Panc1 (cell line): ENCODE data around the gene TMEM88. TPM values are rescaled to one million over a fixed set of nuclear protein-coding genes. Genes with fewer than 3 reads are reported as not detected.
A peak's percentile ranks its signal among the peaks of the same experiment; 100 is the strongest.

Source experiments
- ATAC-seq: fragments of 200-7000 bp; cut with Tn5 transposase; 2 replicates; pipeline ENCODE4 v1.9.1; 2020; ENCODE audit warnings: mild to moderate bottlenecking, moderate library complexity
- BruUV-seq: library from RNA; stranded (reverse); fragments of 400-500 nt; replicated peaks from 2 replicates; lab custom pipeline; 2021; lab: Mats Ljungman, UMichigan
- CTCF ChIA-PET: fragments of 300-600 bp; sonication (Branson Sonifier 250); formaldehyde crosslinking; loops from one replicate; lab custom pipeline; 2022; ENCODE audit warnings: antibody characterized with exemption; lab: Charles Lee
- POLR2A ChIA-PET: fragments of 300-600 bp; sonication (Branson Sonifier 250); formaldehyde crosslinking; loops from one replicate; lab custom pipeline; 2022; ENCODE audit warnings: antibody characterized with exemption; lab: Charles Lee
- DNase-seq: peaks from one replicate; pipeline ENCODE4 v3.0.0-alpha.2; 2010; ENCODE audit warnings: low read depth, low spot score
- H3K27ac ChIP-seq: 2 replicates; pipeline ENCODE4 v1.5.1; 2011; ENCODE audit warnings: mild to moderate bottlenecking, low read length, inconsistent platforms
- H3K27me3 ChIP-seq: fragments of 200-500 bp; sonication (Bioruptor generic); 2 replicates; pipeline ENCODE4 v1.6.0; 2014; ENCODE audit warnings: low read length, inconsistent platforms; ENCODE audit not compliant: control insufficient read depth, insufficient read depth
- H3K36me3 ChIP-seq: fragments of 200-500 bp; sonication (Bioruptor generic); 2 replicates; pipeline ENCODE4 v1.5.1; 2014; ENCODE audit warnings: inconsistent platforms, mild to moderate bottlenecking, low read length, moderate library complexity; ENCODE audit not compliant: control insufficient read depth, insufficient read depth
- H3K4me1 ChIP-seq: 2 replicates; pipeline ENCODE4 v1.5.1; 2011; ENCODE audit warnings: inconsistent platforms, mild to moderate bottlenecking, low read length, moderate library complexity; ENCODE audit not compliant: control insufficient read depth, insufficient read depth
- H3K4me3 ChIP-seq, 2 experiments: 2 replicates each; pipeline ENCODE4 v1.5.1; 2011 to 2012; ENCODE audit warnings: low read depth in 2 of 2, low read length in 2 of 2, mild to moderate bottlenecking in 2 of 2, inconsistent platforms in 1 of 2, moderate library complexity in 1 of 2
- H3K9me3 ChIP-seq: fragments of 200-500 bp; sonication (Bioruptor generic); 2 replicates; pipeline ENCODE4 v1.5.1; 2014; ENCODE audit warnings: low read depth, mild to moderate bottlenecking, inconsistent platforms, low read length, moderate library complexity; ENCODE audit not compliant: control insufficient read depth, insufficient read depth
- CTCF ChIP-seq: fragments of 450-650 bp; IDR thresholded peaks from 2 replicates; pipeline ENCODE4 v1.5.1; 2017; ENCODE audit warnings: mild to moderate bottlenecking
- POLR2AphosphoS5 ChIP-seq: IDR thresholded peaks from 2 replicates; pipeline ENCODE4 v1.6.1; 2012; ENCODE audit warnings: mild to moderate bottlenecking, low read depth, low read length, moderate library complexity
- REST ChIP-seq, 2 experiments: IDR thresholded peaks; 2 replicates each; pipeline ENCODE4 v1.6.1; 2011 to 2012; ENCODE audit warnings: low read depth in 2 of 2, control low read depth in 1 of 2, low read length in 1 of 2, mild to moderate bottlenecking in 1 of 2, moderate library complexity in 1 of 2; ENCODE audit not compliant: insufficient read depth in 1 of 2
- SIN3A ChIP-seq: IDR thresholded peaks from 2 replicates; pipeline ENCODE4 v1.6.1; 2012; ENCODE audit warnings: low read depth, mild to moderate bottlenecking, low read length, moderate library complexity, borderline replicate concordance; ENCODE audit not compliant: insufficient read depth
- TCF7L2 ChIP-seq: IDR thresholded peaks from 2 replicates; pipeline ENCODE4 v1.6.1; 2011; ENCODE audit warnings: mild to moderate bottlenecking, low read depth, low read length, inconsistent platforms
- in situ Hi-C: cut with HindIII; loops from 2 replicates; pipeline ENCODE4 v1.10.0; 2016; ENCODE audit warnings: low sequenced_read_pairs, low pct_unique_long_range_greater_than_20kb
- intact Hi-C: fragments of 100-400 bp; cut with micrococcal nuclease; formaldehyde crosslinking; loops from one replicate; pipeline ENCODE4 v1.10.0; 2022; ENCODE audit not compliant: unreplicated experiment
- total RNA-seq: library from RNA; stranded (reverse); gene quantifications from one replicate; pipeline ENCODE4 v1.2.1, GENCODE V29; 2021; ENCODE audit not compliant: unreplicated experiment

The TMEM88 gene
- total RNA-seq, 1 experiment from 2014 or later: 1.6 TPM

- in situ Hi-C loops: no loop called here
- DNase-seq (no peak), ATAC-seq (no peak)
- Histone ChIP-seq H3K4me1 (peaks cover 42% of the 10 kb centered on the region), H3K27ac (peak overlapping the region; percentile 85), H3K27me3 (no peaks in the 10 kb centered on the region), H3K9me3 (no peaks in the 10 kb centered on the region), H3K36me3 (no peaks in the 10 kb centered on the region; the same call in 1 of the 2 replicates), H3K4me3 (peak overlapping the region; percentile 66 to 83)
- TF ChIP-seq SIN3A: no peak
- no peak for TF ChIP-seq REST (IDR thresholded peaks at IDR 0.05; ENCODE audit: insufficient read depth in 1 of 2, low read depth in 2 of 2, low read length in 1 of 2)
- no peak for TF ChIP-seq CTCF
- TF ChIP-seq POLR2AphosphoS5: no peak
- TF ChIP-seq TCF7L2: no peak
- ChIA-PET CTCF (no interaction called here), POLR2A (no interaction called here)
- BruUV-seq: no TSS peak
- intact Hi-C loops: no loop called here
These were observed 16.5 kb upstream of the TMEM88 start for GRCh38 chr17:7838090-7839075.

GRCh38 chr17:7839190-7839875 is 15.5 kb upstream of the TMEM88 start:
- Histone ChIP-seq H3K4me3 (no peak overlapping the region), H3K4me1 (peaks cover 39% of the 10 kb centered on the region), H3K9me3 (no peaks in the 10 kb centered on the region), H3K27me3 (no peaks in the 10 kb centered on the region), H3K27ac (peak overlapping the region; percentile 85), H3K36me3 (no peaks in the 10 kb centered on the region; the same call in 1 of the 2 replicates)
- intact Hi-C loops (no loop called here), in situ Hi-C loops (no loop called here)
- ChIA-PET CTCF (no interaction called here), POLR2A (no interaction called here)
- TF ChIP-seq CTCF (no peak), POLR2AphosphoS5 (no peak), REST (IDR thresholded peaks at IDR 0.05; ENCODE audit: insufficient read depth in 1 of 2, low read depth in 2 of 2, low read length in 1 of 2) (no peak), TCF7L2 (no peak), SIN3A (no peak)
- ATAC-seq: no peak
- DNase-seq: no peak
- BruUV-seq: no TSS peak
